Fibroblast of lung (primary cell): ENCODE measurements around the gene HIP1.

ENCODE experiments used
- EZH2 ChIP-seq: IDR thresholded peaks from 2 replicates; pipeline ENCODE4 v1.5.1; 2012; ENCODE audit warnings: low read length, control low read depth, mild to moderate bottlenecking; ENCODE audit errors: missing control alignments
- TF ChIP-seq, protein P1 (sequence below), 2 donors: IDR thresholded peaks in 1 of 2; conservative IDR thresholded peaks in 1 of 2; 1 replicate in 1 of 2; 2 replicates in 1 of 2; pipeline ENCODE4 v1.5.1; 2011 to 2012; ENCODE audit warnings: low read length in 2 of 2, control low read depth in 1 of 2, inconsistent platforms in 1 of 2, low read depth in 1 of 2, mild to moderate bottlenecking in 1 of 2

GRCh38 chr7:75555736-75556135, 183.0 kb downstream of the HIP1 start:
- TF ChIP-seq, protein P1, sequence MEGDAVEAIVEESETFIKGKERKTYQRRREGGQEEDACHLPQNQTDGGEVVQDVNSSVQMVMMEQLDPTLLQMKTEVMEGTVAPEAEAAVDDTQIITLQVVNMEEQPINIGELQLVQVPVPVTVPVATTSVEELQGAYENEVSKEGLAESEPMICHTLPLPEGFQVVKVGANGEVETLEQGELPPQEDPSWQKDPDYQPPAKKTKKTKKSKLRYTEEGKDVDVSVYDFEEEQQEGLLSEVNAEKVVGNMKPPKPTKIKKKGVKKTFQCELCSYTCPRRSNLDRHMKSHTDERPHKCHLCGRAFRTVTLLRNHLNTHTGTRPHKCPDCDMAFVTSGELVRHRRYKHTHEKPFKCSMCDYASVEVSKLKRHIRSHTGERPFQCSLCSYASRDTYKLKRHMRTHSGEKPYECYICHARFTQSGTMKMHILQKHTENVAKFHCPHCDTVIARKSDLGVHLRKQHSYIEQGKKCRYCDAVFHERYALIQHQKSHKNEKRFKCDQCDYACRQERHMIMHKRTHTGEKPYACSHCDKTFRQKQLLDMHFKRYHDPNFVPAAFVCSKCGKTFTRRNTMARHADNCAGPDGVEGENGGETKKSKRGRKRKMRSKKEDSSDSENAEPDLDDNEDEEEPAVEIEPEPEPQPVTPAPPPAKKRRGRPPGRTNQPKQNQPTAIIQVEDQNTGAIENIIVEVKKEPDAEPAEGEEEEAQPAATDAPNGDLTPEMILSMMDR (conservative IDR thresholded peaks at IDR 0.05 in 1 of 2, IDR thresholded peaks at IDR 0.05 in 1 of 2; ENCODE audit: low read depth in 1 of 2, low read length in 2 of 2), result no peak
- TF ChIP-seq EZH2, result no peak
